NK-92 (cell line): ENCODE data around the gene FRAS1.
"Not testable (repeated sequence)": the region's sequence is repeated elsewhere in the genome, so short reads cannot be mapped to it uniquely, and the experiment has no call there.

Experiments used
- DNase-seq: peaks from one replicate; lab custom pipeline; 2025; ENCODE audit not compliant: unreplicated experiment; lab: John Stamatoyannopoulos, UW

The FRAS1 gene

DNA sequence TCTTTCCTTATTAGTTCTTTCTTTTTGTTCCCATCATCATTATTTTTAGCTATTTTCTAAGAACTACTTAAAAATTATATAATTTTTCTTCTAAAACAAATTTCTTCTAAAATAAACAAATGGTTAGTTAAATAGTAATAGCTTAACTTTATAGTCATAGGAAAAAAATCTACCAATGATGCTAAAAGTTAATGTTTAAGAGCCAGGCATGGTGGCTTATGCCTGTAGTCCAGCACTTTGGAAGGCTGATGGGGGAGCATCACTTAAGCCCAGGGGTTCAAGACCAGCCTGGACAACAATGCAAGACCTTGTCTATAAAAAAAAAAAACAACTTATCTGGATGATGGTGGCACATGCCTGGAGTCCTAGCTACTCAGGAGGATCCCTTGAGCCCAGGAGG lies 367.3 kb downstream of the FRAS1 start:
- no peak for DNase-seq

DNA sequence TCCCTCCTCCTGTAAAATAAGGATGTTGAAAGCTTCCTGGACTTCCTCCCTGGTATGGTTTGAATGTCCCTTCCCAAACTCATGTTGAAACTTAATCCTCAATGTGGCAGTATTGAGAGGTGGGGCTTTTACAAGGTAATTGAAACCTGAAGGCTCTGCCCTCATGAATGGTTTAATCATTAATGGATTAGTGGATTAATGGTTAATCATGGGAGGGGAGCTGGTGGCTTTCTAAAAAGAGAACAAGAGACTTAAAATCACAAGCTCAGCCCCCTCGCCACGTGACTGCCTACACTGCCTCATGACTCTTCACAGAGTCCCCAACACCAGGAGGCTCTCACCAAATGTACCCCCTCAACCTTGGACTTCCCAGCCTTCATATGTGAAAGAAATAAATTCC lies 369.8 kb downstream of the FRAS1 start:
- DNase-seq, result no peak

DNA sequence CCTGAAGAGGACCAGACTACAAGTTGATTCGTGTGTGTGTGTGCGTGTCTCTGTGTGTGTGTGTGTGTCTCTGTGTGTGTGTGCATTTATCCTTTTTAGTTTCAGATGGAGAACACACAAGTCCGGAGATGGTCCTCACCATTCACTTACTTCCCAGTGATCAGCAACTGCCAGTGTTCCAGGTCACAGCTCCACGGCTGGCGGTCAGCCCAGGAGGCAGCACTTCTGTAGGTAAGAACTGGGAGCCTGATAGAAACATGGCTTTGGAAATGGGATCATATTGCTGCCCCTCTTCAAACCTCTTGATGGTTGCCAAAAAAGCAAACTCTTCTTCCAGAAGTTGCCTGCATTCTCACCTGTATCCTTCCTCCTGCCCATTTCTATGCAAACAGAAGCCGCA lies 371.9 kb downstream of the FRAS1 start:
- no peak for DNase-seq

DNA sequence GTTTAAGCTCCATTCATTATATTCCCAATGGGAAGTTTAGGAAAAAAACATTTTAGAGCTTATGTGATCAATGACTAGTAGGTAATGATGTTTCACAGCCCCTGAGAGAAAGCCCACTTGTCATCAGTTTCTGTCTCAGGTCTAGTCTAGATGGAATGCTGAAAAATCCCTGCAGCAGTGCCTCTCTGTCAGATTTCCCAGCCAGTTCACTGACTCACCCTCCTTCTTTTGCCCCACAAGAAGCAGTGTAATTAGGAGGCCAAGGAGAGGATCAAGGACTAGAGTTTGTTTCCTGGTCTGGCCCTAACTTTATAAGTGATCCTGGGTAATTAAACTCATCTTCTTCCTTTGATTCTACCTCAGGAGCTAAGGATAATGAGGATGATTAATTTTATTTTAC lies 375.8 kb downstream of the FRAS1 start:
- DNase-seq, result no peak

DNA sequence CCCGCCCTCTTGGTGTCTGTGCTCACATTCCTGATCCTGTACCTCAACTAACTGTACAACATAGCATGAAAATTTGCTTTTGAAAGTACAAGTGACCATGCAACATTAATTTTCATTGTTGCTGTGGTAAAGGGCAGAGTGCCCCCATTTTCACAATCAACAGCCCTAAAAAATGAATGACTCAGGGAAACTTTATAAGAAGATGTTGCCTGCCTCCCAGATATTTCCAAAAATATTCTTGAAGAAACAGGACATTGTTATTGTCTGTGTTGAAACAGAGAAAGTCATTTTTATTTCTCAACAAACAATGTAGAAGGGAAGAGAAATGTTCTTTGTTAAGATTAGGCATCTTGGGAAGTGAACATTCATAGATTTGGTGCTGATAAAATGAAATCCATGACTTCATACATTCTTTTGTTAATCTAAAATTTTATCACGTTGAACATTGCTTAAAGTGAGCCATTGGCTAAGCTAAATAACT lies 380.5 kb downstream of the FRAS1 start:
- no peak for DNase-seq

DNA sequence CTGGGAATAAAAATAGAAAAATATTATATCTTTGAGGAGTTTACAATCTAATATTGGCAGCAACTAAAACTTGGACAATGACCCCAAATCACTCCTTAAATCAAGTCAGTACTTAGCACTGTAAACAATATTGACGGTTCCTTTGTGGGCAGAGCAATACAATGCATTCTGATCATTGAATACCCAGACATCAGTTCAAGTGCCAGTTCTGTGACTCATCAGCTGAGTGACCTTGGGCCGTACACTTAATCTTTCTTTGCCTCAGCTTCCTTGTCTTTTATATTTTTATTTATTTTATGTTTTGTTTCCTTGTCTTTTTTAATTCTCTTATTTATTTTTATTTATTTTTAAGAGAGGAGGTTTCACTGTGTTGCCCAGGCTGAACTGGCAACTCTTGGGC lies 382.2 kb downstream of the FRAS1 start:
- DNase-seq, result no peak

DNA sequence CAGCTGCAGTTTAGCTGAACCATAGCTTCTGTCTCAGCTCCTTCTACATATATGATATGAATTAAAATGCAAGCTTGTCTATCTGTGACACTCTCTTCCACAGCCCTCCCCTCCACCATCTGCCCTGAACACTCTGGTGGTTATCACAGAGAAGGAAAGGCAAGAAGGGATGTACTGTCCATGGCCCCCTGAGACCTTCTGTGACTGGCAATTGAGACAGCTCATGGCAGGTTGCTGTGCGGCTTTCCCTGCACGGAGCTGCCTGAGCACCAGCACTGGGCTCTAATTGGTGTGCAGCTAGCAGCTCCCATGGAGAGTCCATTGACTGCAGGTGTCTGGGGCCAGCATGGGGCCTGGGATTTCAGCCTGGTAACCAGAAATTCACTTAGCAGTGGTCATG lies 384.6 kb downstream of the FRAS1 start:
- DNase-seq, result no peak

DNA sequence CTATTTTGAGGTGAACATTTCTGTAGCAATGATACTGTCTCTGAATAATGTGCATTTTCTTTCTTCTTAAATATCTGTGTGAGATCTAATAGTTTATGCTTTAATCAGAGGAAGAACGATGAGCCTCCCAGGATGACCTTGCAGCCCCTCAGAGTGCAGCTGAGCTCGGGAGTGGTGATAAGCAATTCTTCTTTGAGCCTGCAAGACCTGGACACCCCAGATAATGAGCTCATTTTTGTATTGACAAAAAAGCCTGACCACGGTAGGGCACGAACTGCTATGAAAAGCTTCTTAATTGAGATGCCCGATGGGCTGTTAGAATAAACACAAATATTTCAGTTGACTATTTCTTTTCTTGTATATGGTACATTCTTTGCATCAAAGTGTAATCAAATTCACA lies 389.5 kb downstream of the FRAS1 start:
- no peak for DNase-seq

DNA sequence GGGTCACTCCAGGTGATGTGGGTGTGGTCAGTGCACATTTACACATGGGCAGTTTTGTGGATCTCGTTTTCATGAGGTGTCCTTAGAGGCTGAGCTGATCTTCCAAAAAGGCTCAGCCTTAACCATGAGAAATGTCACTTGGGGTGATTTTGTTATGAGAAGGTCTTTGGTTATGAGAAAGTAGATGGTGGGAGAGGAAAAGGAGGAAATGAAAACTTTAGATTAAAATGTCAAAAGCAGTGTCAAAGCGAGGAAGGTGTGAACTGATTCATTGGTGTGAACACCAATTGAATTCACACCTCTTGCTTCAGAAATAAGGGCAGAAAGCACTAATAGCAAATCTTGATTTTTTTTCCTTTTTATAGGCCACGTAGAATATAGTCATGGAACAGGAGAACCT lies 394.3 kb downstream of the FRAS1 start:
- no peak for DNase-seq

DNA sequence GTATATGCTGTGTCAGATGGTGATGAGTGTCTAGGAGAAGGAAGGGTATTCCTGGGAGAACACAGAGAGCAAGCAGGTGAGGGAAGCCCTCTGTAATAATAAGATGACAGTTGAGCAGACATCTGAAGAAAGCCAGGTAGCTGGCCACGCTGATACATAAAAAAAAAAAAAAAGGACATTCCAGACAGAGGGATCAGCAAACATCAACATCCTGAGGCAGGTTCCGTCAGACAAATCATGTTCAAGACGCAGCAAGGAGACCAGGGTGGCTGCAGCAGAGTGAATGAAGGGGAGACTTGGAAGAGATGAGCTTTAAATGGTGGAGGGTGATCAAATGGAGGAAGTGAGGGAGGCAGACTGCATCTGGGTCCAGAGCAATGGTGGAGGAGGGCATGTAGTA lies 396.9 kb downstream of the FRAS1 start:
- DNase-seq, result no peak

DNA sequence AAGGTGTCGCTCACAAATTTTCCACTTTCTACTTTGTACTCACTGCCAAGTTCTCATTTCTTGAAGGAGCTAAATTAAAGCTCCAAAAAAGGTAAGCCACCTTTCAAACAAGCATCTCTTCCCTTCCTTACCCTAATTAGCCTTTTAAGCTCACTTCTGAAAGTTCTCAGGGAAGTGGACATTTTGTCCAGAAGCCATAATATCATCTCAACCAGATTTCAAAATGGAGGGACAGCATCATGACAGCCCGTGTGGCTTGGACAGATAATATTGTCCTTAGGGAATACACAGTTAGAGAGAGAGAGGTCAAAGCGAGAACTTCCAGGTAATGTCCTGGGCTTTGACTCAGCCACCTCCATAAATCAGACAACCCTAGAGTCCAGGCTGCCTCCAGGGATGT lies 400.6 kb downstream of the FRAS1 start:
- no peak for DNase-seq

DNA sequence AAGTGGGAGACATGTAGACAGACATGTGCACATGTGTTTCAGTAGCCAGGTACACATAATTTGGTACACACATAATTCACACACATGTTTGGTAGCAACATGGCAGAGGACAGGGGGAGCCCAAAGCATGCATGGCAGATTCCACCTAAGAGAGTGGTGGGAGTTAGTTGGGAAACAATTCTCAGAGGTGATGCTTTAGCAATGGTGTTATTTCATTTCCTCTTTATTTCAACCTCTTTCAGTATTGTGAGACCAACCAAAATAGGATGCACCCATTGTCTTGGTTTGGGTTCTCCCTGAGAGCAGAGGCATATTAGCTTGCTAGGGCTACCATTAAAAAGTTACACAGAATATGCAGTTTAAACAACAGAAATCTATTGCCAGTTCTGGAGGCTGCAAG lies 402.2 kb downstream of the FRAS1 start:
- DNase-seq, result no peak

DNA sequence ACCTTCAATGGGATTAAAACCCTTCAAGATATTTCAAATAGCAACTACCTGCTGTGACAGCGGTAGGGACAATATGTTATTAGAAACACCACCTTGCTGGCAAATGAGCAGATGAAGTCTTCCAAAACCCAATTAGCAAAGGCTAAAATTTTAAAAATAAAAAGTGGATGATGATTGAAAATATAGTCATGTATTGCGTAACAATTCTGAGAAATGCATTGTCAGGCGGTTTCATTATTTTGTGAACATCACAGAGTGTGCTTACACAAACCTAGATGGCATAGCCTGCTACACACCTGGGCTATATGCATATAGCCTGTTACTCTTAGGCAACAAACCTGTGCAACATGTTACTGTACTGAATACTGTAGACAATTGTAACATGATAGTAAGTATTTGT lies 403.2 kb downstream of the FRAS1 start:
- DNase-seq, result no peak

DNA sequence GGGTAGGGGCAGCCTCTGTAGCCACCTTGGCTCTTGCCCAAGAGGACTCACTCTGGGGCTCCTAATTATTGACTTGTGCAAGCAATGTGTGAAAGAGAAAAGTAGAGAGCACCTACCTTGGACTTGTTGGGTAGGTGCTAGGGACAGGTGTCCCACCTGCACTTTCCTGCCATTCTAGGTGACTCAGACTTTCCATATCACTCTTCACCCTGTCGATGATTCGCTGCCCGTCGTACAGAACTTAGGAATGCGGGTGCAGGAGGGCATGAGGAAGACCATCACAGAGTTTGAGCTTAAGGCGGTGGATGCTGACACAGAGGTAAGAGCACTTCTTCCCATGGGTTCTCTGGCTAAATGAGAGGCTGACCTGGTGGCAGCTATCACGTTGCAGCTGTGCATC lies 407.1 kb downstream of the FRAS1 start:
- DNase-seq, result no peak

DNA sequence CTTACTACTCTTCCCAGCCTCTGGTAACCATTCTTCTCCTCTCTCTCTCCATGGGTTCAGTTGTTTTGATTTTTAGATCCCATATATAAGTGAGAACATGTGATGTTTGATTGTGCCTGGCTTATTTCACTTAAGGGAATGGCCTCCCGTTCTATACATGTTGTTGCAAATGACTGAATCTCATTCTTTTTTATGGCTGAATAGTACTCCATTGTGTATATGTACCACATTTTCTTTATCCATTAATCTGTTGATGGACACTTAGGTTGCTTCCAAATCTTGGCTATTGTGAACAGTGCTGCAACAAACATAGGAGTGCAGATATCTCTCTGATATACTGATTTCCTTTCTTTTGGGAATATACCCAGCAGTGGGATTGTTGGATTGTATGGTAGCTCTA lies 410.1 kb downstream of the FRAS1 start:
- not testable (repeated sequence) for DNase-seq

DNA sequence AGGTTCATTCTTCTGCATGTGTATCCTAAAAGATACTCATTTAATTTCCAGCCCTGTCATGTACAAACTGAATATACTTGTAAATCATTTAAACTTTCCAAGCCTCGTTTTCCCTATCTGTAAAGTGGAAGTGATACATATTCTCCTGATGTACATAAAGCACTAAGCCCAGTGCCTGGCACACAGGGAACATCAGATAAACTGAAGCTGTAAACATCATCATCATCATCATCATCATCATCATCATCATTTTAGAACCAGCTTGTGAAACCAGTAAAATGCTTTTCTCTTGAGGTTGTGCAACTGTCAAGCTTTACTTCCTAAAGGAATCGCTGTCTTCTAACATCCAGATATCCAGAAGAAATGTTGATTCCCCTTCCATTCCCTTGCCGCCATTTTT lies 411.1 kb downstream of the FRAS1 start:
- DNase-seq, result no peak

DNA sequence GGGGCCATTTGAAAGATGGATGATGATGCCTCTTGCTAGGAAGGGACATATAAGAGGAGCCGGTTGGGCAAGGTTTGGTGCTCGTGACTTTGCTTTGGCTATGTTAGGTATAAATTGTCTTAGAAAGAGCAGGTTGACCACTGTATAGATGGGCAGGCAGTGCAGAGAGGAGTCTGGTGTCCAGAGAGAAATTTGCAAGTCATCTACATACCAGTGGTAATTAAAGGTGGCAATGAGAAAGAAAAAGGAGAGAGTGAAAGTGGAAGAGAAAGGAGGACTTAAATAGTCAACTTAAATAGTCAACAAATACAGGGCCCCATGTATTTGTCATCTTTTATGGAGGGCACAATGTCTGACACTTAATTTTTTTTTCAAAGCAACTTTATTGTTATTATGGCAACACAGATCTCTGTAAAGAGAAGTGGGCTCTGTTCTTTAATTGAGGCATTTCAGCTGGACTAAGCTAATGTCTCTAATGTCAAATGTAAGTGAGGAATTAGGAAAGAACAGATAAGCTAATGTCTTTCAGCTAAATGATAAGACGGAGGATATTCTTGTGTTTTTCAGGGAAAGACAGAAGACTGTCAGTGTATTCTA lies 419.1 kb downstream of the FRAS1 start:
- DNase-seq, result no peak

DNA sequence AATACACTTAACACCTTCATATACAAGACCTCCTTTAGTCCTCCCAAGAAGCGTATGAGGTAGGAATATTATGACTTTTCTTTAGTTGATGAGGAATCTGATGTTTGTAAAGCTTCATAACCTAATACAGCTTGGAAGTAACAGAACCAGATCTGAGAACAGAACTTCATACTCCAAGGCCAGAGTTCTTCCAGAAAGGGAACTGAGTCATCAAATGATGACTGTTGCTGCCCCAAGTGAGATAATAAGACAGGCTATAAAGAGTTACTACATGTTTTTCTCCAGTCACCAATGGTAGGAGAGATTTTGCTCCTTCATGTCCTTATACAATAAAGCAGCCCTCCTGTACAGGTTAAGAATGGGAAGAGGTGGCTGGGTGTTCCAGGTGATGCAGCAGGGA lies 420.2 kb downstream of the FRAS1 start:
- DNase-seq, result no peak

DNA sequence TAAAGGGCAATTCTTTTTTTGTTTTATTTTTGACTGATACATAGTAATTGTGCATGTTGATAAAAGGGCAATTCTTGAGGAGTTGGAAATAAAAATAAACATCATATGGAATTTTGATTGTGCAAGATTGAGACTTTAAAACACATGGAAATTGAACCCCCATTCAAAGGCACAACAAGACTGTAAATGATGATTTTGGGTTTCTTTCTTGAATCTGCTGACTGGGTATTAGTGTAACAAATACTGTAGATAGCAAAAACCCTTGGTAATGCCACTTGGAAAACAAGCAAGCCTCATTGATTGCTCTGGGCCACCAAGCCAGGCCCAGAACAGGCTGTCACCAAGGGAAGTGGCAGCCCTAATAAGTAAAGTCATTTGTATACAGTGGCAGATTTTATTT lies 421.4 kb downstream of the FRAS1 start:
- DNase-seq, result no peak

DNA sequence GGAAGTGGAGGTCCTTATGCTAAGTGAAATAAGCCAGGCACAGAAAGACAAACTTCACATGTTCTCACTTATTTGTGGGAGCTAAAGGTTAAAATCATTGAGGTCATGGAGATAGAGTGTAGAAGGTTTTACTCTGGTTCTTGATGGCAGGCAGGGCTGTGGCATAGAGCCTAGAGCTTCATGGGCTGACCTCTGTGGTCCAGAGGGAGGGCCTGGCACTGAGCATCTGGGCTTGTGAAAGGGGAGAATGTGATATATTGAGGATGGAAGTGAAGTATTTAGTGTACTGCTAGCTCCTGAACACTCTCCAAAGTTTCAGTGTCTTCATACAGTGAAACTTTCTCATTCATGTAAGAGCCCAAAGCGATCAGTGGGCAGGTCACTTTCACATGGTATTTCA lies 423.2 kb downstream of the FRAS1 start:
- no peak for DNase-seq

DNA sequence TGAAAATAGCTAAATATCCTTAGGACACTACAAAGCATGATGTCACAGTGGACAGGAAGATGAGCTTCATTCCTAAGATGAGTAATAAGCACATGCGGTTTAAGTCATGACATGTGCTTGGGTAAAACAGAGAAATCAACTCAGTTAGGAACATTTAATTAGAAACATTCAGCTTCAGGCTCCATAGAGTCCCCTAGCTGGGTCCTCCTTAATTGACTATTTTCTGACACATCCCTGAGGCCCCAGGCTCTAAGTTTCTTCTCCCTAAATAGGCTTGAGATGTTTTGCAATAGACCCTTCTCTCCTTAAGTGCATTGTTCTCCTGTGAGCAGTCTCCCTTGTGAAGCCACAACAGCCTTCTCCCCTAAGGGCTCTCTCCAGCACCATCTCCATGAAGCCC lies 424.1 kb downstream of the FRAS1 start:
- no peak for DNase-seq

DNA sequence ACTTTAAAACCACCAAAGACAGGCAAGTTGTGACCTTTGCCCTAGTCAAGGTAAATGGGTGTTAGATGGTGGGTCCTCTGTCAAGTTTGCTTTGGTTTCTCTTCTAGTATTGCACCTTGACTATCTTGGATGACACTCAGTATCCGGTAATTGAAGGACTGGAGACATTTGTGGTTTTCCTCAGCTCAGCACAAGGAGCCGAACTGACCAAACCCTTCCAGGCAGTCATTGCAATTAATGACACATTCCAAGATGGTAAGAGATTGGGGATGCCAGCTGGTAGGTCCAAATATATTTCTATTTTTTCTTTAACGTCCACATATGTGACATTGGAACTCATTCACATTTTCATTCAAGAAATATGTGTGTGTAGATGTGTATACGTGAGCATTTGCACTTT lies 425.2 kb downstream of the FRAS1 start:
- no peak for DNase-seq

DNA sequence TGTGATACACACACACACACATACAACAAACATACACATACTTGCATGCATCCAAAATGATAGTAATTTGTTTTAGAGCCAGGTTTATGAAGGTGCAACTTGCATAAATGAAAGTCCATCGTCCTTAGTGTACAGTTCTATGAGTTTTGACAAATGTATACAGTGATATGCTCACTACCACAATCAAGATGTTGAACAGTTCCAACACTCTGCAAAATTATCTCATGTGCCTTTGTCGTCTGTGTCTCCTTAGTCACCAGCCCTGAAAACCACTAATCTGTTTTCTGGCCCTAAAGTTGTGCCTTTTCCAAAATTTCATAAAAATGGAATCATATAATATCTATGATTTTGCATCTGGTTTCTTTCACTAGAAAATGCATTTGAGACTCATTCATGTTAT lies 426.7 kb downstream of the FRAS1 start:
- no peak for DNase-seq

DNA sequence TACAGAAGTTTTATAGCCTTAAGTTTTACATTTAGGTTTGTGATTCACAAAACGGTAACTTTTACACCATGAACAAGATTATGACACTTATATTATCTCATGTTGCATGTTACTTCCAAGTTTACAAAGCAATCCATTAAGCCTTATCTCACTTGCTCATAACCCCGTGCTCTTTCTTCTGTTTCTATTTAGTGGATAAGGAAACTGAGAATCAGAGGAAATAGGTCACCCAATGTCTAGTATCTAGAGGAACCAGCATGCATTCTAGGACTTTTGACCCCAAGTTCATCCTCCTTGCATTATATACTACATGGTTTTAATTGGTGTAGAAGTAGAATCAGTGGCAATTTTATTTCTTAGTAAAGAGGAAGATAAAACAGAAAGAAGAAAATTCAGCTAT lies 427.5 kb downstream of the FRAS1 start:
- no peak for DNase-seq
